ENCODE results near the gene LZTS3. TPM values are rescaled to one million over a fixed set of nuclear protein-coding genes. Genes with fewer than 3 reads are reported as not detected.

LZTS3 gene
- total and polyA plus RNA-seq, 10 of the 15 experiments (the other 5 are each of a cell fraction or from before 2014, with no cell fraction given), result 0.03 to 0.90 (median 0.22) TPM

- H3K79me2 ChIP-seq (ENCODE audit: control insufficient read depth, insufficient read depth, low read length), result peaks cover 74% of the 10 kb centered on the region
- no peaks in the 10 kb centered on the region for H3K9me3 ChIP-seq (replicated peaks; ENCODE audit: control insufficient read depth, insufficient read depth, low read length)
- ChIA-PET RAD21 (ENCODE audit: unreplicated experiment) (interaction anchor here (0.5 to 1.2 kb wide), 4 partner anchors 15 to 160 kb away, joined by 3 to 5 read pairs (median 3); partner anchors contain the start of gene ITPA), SMC1A (ENCODE audit: uncharacterized antibody, unreplicated experiment) (interaction anchor here (0.7 to 1.3 kb wide), 4 partner anchors 9 to 129 kb away, joined by 3 to 5 read pairs (median 3); partner anchors contain the start of gene SLC4A11), CTCF (no interaction called here), POLR2A (interaction anchor here (2.1 kb wide), 1 partner anchor 47 kb away, joined by 7 read pairs; no protein-coding TSS in a partner anchor)
- peak; percentile 82 for ATAC-seq
- H2AFZ ChIP-seq (ENCODE audit: control insufficient read depth, low read depth, low read length), result no peak overlapping the region
- TF ChIP-seq ETV6 (conservative IDR thresholded peaks at IDR 0.05 in 1 of 2, IDR thresholded peaks at IDR 0.05 in 1 of 2; ENCODE audit: borderline replicate concordance in 1 of 2, low read depth in 1 of 2) (peak in 1 of 2 experiments; percentile 26; a peak in 1 of 4 replicates), RUNX3 (IDR thresholded peaks at IDR 0.05; ENCODE audit: low read length) (peak; percentile 73; the same call in 1 of the 2 replicates), EP300 (IDR thresholded peaks at IDR 0.05; ENCODE audit: borderline replicate concordance in 1 of 2, control insufficient read depth in 1 of 2, low read depth in 2 of 2, low read length in 2 of 2) (peak in 1 of 2 experiments; percentile 37; a peak in 1 of 4 replicates), CHD2 (IDR thresholded peaks at IDR 0.05; ENCODE audit: borderline replicate concordance, low read depth, low read length) (no peak), SPI1 (IDR thresholded peaks at IDR 0.05; ENCODE audit: borderline replicate concordance, insufficient read depth, low read depth, low read length) (peak; percentile 71), RAD21 (IDR thresholded peaks at IDR 0.05; ENCODE audit: insufficient read depth, low read depth, low read length) (no peak), NFYB (IDR thresholded peaks at IDR 0.05; ENCODE audit: insufficient read depth, low read depth, low read length) (0 out of 2 replicates have a peak, but pooled peaks have one; percentile 7), YBX1 (IDR thresholded peaks at IDR 0.05) (no peak), CEBPB (IDR thresholded peaks at IDR 0.05; ENCODE audit: borderline replicate concordance in 1 of 2, low read depth in 2 of 2, low read length in 2 of 2) (no peak), ATF7 (IDR thresholded peaks at IDR 0.05; ENCODE audit: low read depth) (peak; percentile 19; the same call in 1 of the 2 replicates), JUNB (IDR thresholded peaks at IDR 0.05) (peak; percentile 47), MAX (IDR thresholded peaks at IDR 0.05; ENCODE audit: low read depth, low read length) (no peak)
- peak overlapping the region; percentile 91 for H3K4me2 ChIP-seq (ENCODE audit: control insufficient read depth, insufficient read depth)
- H3K9ac ChIP-seq (ENCODE audit: control insufficient read depth, insufficient read depth, low read length), result peak overlapping the region; percentile 58; the same call in 1 of the 2 replicates
- H3K4me3 ChIP-seq, result peak overlapping the region; percentile 41
- no peaks in the 10 kb centered on the region for H3K36me3 ChIP-seq (ENCODE audit: control insufficient read depth in 2 of 2, insufficient read depth in 2 of 2, low read length in 1 of 2)
- FAIRE-seq, result peak; percentile 90
- intact Hi-C loops (cut with micrococcal nuclease; ENCODE audit: unreplicated experiment), result no loop called here
- BruUV-seq (replicated peaks), result no TSS peak
- WGBS (ENCODE audit: insufficient coverage, insufficient replicate concordance, low lambda C conversion rate, missing lambda C conversion rate), result 17% methylated on average over 8 of the region's 8 CpGs
- H3K27ac ChIP-seq (ENCODE audit: control insufficient read depth, insufficient read depth), result peak overlapping the region; percentile 73
- H3K27me3 ChIP-seq (replicated peaks in 1 of 2; ENCODE audit: control insufficient read depth in 2 of 2, insufficient read depth in 2 of 2, low read length in 1 of 2), result no peaks in the 10 kb centered on the region
- H4K20me1 ChIP-seq (ENCODE audit: control insufficient read depth, insufficient read depth), result 0 out of 2 replicates have a peak, but pooled peaks cover 4% of the 10 kb centered on the region
- DNase-seq (ENCODE audit: low read depth, low spot score), result peak; percentile 55
- peaks cover 18% of the 10 kb centered on the region for H3K4me1 ChIP-seq (ENCODE audit: control insufficient read depth, insufficient read depth, low read length)
- in situ Hi-C loops (cut with MboI), result no loop called here
These were observed 16.3 kb downstream of the LZTS3 start for GRCh38 chr20:3156811-3157619.
